ENCODE data around the gene BIRC3.
"Not testable (repeated sequence)": the region's sequence is repeated elsewhere in the genome, so short reads cannot be mapped to it uniquely, and the experiment has no call there.

The BIRC3 gene

DNA sequence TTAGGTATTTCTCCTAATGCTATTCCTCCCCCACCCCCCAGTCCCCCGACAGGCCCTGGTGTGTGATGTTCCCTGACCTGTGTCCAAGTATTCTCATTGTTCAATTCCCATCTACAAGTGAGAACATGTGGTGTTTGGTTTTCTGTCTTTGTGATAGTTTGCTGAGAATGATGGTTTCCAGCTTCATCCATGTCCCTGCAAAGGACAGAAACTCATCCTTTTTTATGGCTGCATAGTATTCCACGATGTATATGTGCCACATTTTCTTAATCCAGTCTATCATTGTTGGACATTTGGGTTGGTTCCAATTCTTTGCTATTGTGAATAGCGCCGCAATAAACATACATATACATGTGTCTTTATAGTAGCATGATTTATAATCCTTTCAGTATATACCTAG, 20.5 kb upstream of the BIRC3 start:
- not testable (repeated sequence) for DNase-seq

DNA sequence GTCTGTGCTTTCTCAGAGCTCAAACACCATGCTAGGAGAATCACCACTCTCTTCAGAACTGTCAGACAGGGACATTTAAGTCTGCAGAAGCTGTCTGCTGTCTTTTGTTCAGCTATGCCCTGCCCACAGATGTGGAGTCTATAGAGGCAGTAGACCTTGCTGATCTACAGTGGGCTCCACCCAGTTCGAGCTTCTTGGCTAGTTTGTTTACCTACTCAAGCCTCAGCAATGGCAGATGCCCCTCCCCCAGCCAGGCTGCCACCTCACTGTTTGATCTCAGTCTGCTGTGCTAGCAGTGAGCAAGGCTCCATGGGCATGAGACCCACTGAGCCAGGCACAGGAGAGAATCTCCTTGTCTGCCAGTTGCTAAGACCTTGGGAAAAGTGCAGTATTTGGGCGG, 16.4 kb upstream of the BIRC3 start:
- DNase-seq, result not testable (repeated sequence)

DNA sequence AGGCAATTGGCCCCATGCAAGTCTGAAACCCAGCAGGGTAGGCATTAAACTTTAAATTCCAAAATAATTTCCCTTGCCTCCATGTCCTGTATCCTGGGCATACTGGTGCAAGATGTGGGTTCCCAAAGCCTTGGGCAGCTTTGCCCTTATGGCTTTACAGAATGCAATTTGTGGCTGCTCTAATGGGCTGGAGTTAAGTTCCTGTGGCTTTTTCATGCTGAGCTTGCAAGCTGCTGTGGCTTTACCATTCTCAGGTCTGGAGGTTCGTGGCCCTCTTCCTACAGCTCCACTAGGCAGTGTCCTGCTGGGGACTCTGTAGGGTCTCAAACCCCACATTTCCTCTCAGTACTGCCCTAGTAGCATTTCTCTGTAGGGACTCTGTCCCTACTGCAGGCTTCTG, 15.0 kb upstream of the BIRC3 start:
- no peak for DNase-seq

DNA sequence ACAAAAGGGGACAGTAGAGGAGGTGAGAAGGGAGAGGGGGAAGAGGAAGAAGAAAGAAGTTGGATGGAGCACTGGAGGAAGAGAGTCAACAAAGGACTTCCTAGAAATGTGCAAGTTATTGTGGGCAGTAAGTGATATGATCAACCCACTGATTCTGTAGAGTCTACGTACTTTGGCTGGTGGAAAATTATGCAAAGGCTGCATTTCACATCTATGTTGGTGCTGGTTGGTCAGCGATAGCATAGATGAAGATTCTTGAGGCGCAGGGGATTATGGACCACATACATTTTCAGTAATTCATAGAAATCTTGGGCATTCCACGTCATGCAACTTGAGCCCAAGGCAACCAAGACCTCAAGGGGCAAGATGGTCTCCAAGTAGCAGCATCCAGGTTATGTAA, 12.6 kb upstream of the BIRC3 start:
- no peak for DNase-seq

DNA sequence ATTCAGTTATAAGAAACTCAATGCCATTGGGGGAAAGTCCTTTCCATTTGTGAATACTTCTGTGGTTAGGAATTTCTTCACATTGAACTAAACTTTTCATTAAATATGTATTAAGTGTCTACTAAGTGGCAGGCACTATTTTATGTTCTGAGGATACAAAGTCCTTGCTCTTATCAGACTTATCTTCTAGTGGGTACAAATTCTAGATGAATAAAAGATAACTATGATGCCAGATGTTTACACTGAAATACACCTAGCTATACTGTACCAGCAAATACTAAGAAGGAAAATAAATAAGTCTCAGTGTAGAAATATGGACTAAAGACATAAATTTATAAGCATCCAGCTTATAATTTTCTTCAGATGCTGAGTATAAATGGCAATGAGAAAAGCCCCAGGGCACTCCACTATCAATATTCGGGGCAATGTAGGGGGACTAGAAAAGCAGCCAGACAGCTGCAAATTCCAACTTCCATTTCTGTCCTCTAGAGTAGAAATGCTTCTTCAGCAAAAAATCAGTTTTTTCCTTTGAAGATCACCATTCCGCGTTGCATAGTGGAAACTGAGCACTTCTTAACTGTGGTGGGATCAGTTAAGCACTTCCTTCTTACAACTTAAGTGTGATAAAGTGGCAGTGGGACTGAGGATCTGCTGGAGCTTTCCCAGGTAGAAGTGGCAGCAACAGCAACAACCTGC, 11.8 kb upstream of the BIRC3 start:
- no peak for DNase-seq

DNA sequence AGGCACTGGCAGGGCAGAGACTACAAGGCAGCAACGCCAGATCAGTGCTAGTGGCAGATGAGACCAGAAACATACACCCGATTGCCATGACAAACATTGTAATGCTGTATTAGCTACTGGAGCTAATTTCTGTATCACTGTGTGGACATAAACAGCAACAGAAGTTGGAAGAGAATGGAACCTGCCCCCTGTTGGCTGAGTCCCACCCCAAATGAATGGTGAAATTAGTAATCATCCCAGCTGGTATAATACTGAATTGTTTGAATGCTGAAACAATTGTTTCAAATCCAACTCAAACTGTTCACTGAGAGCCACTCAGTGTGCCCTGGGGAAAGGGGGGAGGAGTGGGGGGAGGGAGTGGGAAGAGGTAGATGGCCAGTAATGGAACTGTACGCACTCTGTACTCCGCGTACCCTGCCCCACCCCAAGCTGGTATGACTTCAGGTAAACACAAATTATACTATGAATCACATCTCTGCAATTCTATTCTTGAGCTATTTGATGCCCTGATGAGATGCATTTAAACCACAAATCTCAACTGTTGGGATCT, 11.2 kb upstream of the BIRC3 start:
- DNase-seq, result no peak

DNA sequence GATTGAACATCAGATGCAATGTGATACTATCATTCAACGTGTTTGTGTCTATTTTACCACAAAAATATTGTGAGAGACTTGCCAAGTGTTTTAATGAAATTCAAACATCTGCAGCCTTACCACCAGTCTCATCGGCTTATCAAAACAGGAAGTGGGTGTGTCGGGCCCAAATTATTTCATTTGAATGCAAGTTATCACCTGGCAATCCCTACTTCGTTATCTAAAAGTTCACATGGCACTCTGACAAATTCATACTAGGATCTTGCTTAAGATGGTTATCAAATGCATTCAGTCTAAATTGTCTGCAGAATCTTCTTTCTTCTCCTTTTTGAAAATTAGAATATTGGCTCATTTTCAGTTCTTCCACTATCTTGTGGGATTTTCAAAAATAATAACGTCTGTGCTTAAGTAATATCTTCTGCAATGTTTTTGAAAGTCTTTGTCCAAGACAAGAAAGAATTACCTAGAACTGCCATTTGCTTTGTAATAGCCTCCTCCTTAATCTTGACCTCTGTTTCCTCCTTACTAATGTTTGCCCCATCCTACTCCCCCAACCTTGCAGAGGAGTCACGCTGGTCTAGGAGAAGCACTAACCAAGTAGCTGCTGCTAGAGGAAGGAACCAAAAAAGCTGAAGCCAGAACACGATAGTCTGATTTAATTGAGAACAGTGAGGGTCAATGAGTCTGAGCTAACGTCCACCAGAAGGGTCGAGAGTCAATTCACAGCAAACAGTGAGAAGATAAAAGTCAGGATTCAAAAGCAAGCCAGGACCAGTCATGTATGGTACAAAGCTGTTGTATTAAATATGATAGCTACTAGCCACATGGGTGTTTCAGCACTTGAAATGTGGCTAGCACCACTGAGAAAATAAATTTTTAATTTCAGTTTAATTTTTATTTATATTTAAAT, 10.2 kb upstream of the BIRC3 start:
- DNase-seq, result no peak

DNA sequence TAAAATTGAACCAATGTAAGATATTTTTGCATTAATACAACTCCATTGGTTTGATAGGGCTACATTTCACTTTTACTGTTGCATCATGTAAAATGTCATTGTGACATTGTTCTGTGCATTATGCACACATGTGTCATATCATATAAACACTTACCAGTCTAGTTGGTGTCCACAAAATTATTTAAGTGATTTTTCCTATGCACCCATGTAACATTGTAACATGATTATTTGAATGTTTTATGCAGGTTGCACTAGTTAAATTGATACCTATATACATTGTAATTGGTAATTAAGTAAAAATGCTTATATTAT, 9.6 kb upstream of the BIRC3 start:
- DNase-seq, result no peak

DNA sequence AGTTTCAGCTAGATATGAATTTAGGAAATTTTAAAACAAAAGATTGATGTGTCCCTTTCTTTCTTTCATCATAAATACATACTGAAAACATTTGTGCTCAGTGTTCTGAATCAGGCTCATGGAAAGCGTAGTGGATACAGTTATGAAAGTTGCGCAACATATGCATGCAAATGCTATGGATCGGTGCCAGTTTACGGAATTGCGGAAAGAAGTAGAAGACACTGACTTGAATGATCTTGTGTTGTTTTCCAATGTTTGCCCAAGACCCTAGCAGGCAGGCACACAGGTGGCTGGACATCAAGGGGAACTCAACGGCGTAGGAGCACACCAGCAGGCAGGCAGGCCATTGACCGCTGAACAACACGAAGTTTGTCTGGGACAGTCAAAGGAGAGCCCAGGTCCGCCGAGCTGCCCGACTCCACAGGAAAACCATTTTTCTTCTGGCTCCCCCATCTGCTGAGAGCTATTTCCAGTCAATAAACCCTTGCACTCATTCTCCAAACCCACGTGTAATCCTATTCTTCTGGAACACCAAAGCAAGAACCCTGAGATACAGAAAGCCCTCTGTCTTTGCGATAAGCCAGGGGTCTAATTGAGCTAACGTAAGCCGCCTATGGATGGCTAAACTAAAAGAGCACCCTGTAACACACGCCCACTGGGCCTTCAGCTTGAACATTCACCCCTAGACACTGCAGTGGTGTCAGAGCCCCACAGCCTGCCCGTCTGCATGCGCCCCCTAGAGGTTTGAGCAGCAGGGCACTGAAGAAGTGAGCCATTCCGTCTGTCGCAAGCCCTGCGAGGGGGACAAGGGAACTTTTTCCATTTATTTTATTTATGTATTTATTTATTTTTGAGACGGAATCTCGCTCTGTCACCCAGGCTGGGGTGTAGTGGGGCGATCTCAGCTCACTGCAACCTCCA, 7.4 kb upstream of the BIRC3 start:
- DNase-seq, result no peak

DNA sequence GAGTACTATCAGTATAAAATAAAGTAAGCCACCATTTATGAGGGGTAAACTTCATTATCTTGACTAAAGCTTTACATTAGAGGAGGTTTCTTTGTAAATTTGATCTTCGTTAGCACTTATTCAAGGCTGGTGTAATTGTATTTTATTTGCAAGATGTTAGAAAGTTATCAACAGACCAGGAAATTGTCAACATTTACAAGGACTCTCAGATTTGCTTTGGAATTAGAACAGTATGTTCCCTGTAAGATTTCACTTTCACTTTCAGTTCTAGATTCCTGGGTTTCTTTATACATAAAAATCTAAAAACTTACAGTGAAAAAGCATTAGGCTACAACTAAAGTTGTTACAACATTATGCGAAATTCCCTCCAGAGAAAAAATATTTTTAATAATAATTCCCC, 4.6 kb upstream of the BIRC3 start:
- no peak for DNase-seq

DNA sequence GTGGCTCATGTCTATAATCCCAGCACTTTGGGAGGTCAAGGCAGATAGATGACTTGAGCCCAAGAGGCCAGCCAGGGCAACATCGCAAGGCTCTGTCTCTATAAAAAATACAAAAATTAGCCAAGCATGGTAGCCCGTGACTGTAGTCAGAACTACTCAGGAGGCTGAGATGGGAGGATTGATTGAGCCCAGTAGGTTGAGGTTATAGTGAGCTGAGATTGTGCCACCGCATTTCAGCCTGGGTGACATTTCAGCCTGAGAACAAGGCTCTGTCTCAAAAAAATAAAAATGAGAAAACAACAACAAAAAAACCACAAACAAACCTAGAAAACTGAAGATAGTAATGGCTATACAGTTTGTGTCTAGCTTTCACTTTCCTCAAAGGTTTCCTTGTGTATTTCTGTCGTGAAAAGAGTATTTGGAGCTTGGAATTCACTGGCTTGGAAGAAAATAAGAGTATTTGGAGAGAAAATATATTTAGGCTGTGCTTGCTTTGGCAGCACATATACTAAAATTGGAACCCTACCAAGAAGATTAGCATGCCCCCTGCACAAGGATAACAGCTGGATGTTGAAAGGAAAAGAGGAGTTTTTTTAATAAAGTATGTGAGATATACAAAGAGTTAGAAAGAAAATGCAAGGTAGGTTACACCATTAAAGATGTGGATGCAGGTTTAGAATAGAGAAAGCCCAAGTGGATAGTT, 3.9 kb upstream of the BIRC3 start:
- no peak for DNase-seq

DNA sequence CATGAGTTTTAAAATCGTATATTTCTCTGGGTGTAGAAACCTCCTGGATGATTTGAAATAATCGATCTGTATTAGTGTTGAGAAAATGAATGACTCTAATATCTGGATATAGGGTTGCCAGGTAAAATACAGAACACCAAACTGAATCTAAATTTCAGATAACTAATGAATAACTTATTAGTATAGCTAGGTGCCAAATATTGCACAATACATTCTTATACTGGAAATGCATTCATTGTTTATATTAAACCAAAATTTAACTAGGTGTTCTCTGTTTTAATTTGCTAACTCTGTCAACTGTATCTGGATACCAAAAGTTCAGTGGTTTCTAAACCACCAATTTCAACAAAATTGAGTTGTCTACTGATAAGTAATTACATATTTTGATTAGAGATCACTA, 2.5 kb upstream of the BIRC3 start:
- DNase-seq, result no peak

DNA sequence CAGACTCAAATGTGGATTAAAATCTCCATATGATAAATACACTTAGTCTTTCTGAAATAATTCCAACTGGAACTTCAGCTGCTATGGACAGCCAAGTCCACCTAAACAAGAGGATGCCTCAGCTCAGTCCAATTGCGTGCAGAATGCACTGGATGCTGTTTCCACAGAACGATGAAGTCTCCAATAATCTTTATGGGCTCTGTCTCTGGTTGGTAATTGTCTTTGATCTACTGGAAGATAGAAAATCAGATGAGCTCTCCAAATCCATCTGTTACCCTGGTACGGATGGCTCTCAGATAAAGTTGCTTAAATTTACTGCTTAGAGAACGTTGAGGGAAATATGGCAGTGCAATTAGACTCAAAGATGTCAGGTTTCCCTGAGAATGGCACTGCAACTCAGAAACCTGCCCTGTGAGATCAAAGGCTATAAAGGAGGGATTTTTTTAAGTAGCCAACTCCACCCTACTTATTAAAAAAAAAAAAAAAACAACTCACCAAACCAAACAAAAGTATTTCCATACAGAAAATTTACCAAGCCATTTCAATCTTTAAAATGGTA, 859 bp upstream of the BIRC3 start:
- no peak for DNase-seq

DNA sequence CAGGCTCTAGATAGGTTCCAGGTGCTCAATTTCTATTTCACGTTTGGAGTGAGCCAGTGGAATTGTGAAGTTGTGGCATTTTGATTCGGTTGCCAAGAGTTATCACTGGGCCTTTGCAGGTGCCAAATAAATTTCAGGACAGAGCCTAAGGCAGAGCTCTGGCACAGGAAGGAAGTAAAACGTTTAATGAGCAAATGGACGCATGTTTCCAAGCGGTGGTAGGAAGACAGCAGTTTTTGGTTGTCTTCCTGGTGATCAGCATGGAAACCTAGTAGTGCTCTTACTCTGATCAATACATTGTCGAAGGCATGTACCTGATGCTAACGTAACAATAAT, 452 bp downstream of the BIRC3 start:
- no peak for DNase-seq

DNA sequence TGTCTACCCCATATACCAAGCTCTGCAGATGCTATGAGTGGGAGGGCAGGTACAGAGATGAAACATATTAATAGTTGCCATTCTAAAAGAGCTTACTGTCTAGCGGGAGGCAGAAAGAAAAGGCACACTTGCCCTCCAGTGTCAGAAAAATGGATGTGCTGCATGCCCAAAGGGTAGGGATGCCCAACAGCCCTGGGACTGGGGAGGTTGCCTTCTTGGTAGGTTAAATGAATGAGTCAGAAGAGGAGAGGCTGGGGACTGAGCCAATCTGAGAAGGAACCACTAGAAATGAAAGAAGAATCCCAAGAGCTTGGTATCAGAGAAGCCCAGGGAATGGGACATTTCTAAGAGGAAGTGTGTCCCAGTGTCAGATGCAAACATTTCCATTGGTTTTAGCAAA, 1.2 kb downstream of the BIRC3 start:
- no peak for DNase-seq

DNA sequence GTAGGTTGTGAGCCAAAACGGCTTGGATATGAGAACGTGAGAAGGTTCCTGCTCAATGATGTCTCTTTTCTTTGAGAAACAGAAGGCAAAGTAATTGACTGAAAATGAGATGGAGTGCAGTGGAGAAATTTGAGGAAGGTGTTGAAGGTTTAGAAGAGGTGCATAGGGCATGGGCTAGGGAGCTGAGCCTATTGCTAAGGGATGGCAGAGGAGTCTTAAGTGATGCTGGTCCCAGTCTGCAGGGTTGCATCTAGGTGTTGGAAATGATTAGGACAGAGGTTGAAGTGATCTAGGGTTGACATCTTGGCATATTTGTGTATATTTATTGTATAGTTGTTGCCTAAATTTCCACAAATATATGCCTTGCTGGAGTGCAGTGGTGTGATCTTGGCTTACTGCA, 2.3 kb downstream of the BIRC3 start:
- DNase-seq, result no peak

DNA sequence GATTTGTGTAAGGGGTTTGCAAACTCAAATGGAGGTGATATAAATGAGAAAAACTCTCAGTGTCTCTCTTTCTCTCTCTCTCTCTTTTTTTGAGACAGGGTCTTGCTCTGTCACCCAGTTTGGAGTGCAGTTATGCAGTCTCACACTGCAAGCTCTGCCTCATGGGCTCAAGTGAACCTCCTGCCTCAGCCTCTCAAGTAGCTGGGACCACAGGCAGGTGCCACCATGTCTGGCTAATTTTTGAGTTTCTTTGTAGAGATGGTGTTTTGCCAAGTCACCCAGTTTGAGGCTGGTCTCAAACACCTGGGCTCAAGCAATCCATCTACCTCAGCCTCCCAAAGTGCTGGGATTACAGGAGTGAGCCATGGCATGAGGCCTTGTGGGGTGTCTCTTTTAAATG, 2.9 kb downstream of the BIRC3 start:
- no peak for DNase-seq

DNA sequence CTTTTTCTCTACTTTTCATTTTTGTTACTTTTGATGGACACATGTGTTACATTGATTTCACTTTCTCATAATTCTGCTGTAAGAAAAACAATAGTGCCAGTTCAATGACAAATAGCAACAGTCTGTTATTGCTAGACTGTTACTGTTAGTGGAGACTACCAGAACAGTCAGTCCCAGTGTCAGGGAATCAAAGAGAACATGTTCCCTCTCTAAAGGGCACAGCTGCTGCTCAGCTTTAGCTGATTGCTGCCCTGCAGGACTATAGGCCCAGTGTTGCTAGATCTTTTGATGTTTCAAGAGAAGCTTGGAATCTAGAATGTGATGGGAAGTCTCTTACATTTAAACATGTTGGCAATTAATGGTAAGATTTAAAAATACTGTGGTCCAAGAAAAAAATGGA, 3.4 kb downstream of the BIRC3 start:
- no peak for DNase-seq

DNA sequence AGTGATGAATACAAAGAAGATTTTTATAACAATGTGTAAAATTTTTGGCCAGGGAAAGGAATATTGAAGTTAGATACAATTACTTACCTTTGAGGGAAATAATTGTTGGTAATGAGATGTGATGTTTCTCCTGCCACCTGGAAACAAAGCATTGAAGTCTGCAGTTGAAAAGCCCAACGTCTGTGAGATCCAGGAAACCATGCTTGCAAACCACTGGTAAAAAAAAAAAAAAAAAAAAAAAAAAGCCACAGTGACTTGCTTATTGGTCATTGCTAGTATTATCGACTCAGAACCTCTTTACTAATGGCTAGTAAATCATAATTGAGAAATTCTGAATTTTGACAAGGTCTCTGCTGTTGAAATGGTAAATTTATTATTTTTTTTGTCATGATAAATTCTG, 5.3 kb downstream of the BIRC3 start:
- DNase-seq, result no peak

DNA sequence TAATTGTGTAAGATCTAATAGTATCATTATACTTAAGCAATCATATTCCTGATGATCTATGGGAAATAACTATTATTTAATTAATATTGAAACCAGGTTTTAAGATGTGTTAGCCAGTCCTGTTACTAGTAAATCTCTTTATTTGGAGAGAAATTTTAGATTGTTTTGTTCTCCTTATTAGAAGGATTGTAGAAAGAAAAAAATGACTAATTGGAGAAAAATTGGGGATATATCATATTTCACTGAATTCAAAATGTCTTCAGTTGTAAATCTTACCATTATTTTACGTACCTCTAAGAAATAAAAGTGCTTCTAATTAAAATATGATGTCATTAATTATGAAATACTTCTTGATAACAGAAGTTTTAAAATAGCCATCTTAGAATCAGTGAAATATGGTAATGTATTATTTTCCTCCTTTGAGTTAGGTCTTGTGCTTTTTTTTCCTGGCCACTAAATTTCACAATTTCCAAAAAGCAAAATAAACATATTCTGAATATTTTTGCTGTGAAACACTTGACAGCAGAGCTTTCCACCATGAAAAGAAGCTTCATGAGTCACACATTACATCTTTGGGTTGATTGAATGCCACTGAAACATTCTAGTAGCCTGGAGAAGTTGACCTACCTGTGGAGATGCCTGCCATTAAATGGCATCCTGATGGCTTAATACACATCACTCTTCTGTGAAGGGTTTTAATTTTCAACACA, 6.4 kb downstream of the BIRC3 start:
- DNase-seq, result no peak

DNA sequence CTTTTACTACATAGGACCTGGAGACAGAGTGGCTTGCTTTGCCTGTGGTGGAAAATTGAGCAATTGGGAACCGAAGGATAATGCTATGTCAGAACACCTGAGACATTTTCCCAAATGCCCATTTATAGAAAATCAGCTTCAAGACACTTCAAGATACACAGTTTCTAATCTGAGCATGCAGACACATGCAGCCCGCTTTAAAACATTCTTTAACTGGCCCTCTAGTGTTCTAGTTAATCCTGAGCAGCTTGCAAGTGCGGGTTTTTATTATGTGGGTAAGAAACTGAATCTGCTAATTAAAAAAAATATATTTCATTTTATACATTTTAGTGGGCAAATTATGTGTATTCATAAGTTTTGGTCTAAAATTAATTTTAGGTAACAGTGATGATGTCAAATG, 7.8 kb downstream of the BIRC3 start:
- no peak for DNase-seq

DNA sequence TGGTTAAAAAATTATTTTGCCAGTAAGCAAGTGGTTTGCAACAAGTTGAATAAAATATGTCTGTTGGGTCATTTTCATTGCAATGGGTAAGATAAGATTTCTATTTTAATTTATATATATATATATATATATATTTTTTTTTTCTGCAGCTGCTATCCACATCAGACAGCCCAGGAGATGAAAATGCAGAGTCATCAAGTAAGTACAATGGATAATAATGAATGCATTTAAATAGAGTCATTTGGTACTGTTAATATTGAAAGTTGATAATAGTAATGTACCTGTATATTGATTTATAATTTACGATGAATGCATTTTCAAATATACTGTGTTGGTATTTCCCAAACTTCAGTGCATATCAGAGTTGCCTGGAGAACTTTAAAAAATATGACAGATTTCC, 11.5 kb downstream of the BIRC3 start:
- no peak for DNase-seq

Measured in eye (tissue), 1 donor.